Activated CD4-positive, alpha-beta memory T cell treated with anti-CD3 and anti-CD28 coated beads, Interleukin-2, amount 10 ng/mL, durations not matched to agents 7 days and 5 days (primary cell): ENCODE data around the gene MITF. TPM values are rescaled to one million over a fixed set of nuclear protein-coding genes. Genes with fewer than 3 reads are reported as not detected.
"Not testable (repeated sequence)": the region's sequence is repeated elsewhere in the genome, so short reads cannot be mapped to it uniquely, and the experiment has no call there.

ENCODE experiments used
- CTCF ChIA-PET: fragments of 350-600 bp; sonication (Branson Sonifier 250); formaldehyde crosslinking; loops from one replicate; lab custom pipeline; 2021; ENCODE audit warnings: antibody characterized with exemption, inconsistent platforms; lab: Charles Lee
- POLR2A ChIA-PET: fragments of 350-600 bp; sonication (Branson Sonifier 250); formaldehyde crosslinking; loops from one replicate; lab custom pipeline; 2021; ENCODE audit warnings: antibody characterized with exemption; lab: Charles Lee
- DNase-seq: peaks from one replicate; pipeline ENCODE4 v3.0.0-alpha.2; 2020
- H3K27ac Mint-ChIP-seq: one replicate; pipeline ENCODE4 v1.8.0; 2021; ENCODE audit warnings: mild to moderate bottlenecking, mixed read lengths
- H3K27me3 Mint-ChIP-seq: one replicate; pipeline ENCODE4 v1.8.0; 2021; ENCODE audit warnings: mixed read lengths
- H3K36me3 Mint-ChIP-seq: one replicate; pipeline ENCODE4 v1.8.0; 2021; ENCODE audit warnings: low read depth, mixed read lengths
- H3K4me1 Mint-ChIP-seq: one replicate; pipeline ENCODE4 v1.8.0; 2021; ENCODE audit warnings: mixed read lengths
- H3K4me3 Mint-ChIP-seq: one replicate; pipeline ENCODE4 v1.8.0; 2021; ENCODE audit warnings: mild to moderate bottlenecking, mixed read lengths
- H3K9me3 Mint-ChIP-seq: one replicate; pipeline ENCODE4 v1.8.0; 2021; ENCODE audit warnings: mixed read lengths
- total RNA-seq, 2 experiments: library from RNA; stranded (reverse); gene quantifications; one replicate each; pipeline ENCODE4 v1.2.3, GENCODE V29; 2021

Gene MITF
- total RNA-seq, 2 experiments from 2014 or later, result not detected

GRCh38 chr3:69796126-69796525, 56.9 kb downstream of the MITF start:
- H3K4me1 Mint-ChIP-seq, H3K4me3 Mint-ChIP-seq, H3K9me3 Mint-ChIP-seq, H3K27me3 Mint-ChIP-seq, POLR2A ChIA-PET, H3K27ac Mint-ChIP-seq, DNase-seq, CTCF ChIA-PET, H3K36me3 Mint-ChIP-seq: not testable (repeated sequence)

- POLR2A ChIA-PET, result no interaction called here
- no peaks in the 10 kb centered on the region for H3K36me3 Mint-ChIP-seq
- no peaks in the 10 kb centered on the region for H3K27me3 Mint-ChIP-seq
- H3K4me1 Mint-ChIP-seq, result no peaks in the 10 kb centered on the region
- no peaks in the 10 kb centered on the region for H3K9me3 Mint-ChIP-seq
- H3K27ac Mint-ChIP-seq, result no peak overlapping the region
- no peak for DNase-seq
- H3K4me3 Mint-ChIP-seq, result no peak overlapping the region
- CTCF ChIA-PET, result no interaction called here
Observed at GRCh38 chr3:69803681-69804270, 64.5 kb downstream of the MITF start.

GRCh38 chr3:69805491-69805890, 66.2 kb downstream of the MITF start:
- POLR2A ChIA-PET, result no interaction called here
- H3K27ac Mint-ChIP-seq, result no peak overlapping the region
- no peaks in the 10 kb centered on the region for H3K4me1 Mint-ChIP-seq
- no peak overlapping the region for H3K4me3 Mint-ChIP-seq
- H3K9me3 Mint-ChIP-seq, result no peaks in the 10 kb centered on the region
- H3K27me3 Mint-ChIP-seq, result no peaks in the 10 kb centered on the region
- no peak for DNase-seq
- CTCF ChIA-PET, result no interaction called here
- H3K36me3 Mint-ChIP-seq, result no peaks in the 10 kb centered on the region

GRCh38 chr3:69806735-69807438, 67.6 kb downstream of the MITF start:
- CTCF ChIA-PET, result no interaction called here
- POLR2A ChIA-PET, result no interaction called here
- H3K9me3 Mint-ChIP-seq, result no peaks in the 10 kb centered on the region
- DNase-seq, result no peak
- H3K27ac Mint-ChIP-seq, result no peak overlapping the region
- H3K4me3 Mint-ChIP-seq, result no peak overlapping the region
- no peaks in the 10 kb centered on the region for H3K36me3 Mint-ChIP-seq
- no peaks in the 10 kb centered on the region for H3K27me3 Mint-ChIP-seq
- no peaks in the 10 kb centered on the region for H3K4me1 Mint-ChIP-seq

GRCh38 chr3:69807674-69808073, 68.4 kb downstream of the MITF start:
- no peaks in the 10 kb centered on the region for H3K9me3 Mint-ChIP-seq
- H3K4me3 Mint-ChIP-seq, result no peak overlapping the region
- no peak overlapping the region for H3K27ac Mint-ChIP-seq
- H3K4me1 Mint-ChIP-seq, result no peaks in the 10 kb centered on the region
- no peak for DNase-seq
- H3K27me3 Mint-ChIP-seq, result no peaks in the 10 kb centered on the region
- ChIA-PET POLR2A (no interaction called here), CTCF (no interaction called here)
- H3K36me3 Mint-ChIP-seq, result no peaks in the 10 kb centered on the region

GRCh38 chr3:69809076-69809835, 70.0 kb downstream of the MITF start:
- ChIA-PET CTCF (no interaction called here), POLR2A (no interaction called here)

GRCh38 chr3:69811452-69812401, 72.5 kb downstream of the MITF start:
- Mint-ChIP-seq H3K27me3 (no peaks in the 10 kb centered on the region), H3K4me1 (no peaks in the 10 kb centered on the region), H3K9me3 (no peaks in the 10 kb centered on the region), H3K36me3 (no peaks in the 10 kb centered on the region), H3K4me3 (no peak overlapping the region), H3K27ac (no peak overlapping the region)
- ChIA-PET CTCF (no interaction called here), POLR2A (no interaction called here)
- no peak for DNase-seq

More at GRCh38 chr3:69809076-69809835, 70.0 kb downstream of the MITF start:
- H3K4me1 Mint-ChIP-seq, result no peaks in the 10 kb centered on the region
- H3K27me3 Mint-ChIP-seq, result no peaks in the 10 kb centered on the region
- H3K27ac Mint-ChIP-seq, result no peak overlapping the region
- no peak overlapping the region for H3K4me3 Mint-ChIP-seq
- no peak for DNase-seq
- no peaks in the 10 kb centered on the region for H3K36me3 Mint-ChIP-seq
- no peaks in the 10 kb centered on the region for H3K9me3 Mint-ChIP-seq

- ChIA-PET CTCF (no interaction called here), POLR2A (no interaction called here)
- no peaks in the 10 kb centered on the region for H3K27me3 Mint-ChIP-seq
- H3K9me3 Mint-ChIP-seq, result no peaks in the 10 kb centered on the region
- no peak for DNase-seq
- H3K4me3 Mint-ChIP-seq, result no peak overlapping the region
- H3K4me1 Mint-ChIP-seq, result no peaks in the 10 kb centered on the region
- no peak overlapping the region for H3K27ac Mint-ChIP-seq
- no peaks in the 10 kb centered on the region for H3K36me3 Mint-ChIP-seq
Observed at GRCh38 chr3:69815970-69816369, 76.7 kb downstream of the MITF start.

- no peak overlapping the region for H3K4me3 Mint-ChIP-seq
- no peaks in the 10 kb centered on the region for H3K4me1 Mint-ChIP-seq
Observed at GRCh38 chr3:69817988-69818387, 78.7 kb downstream of the MITF start.

GRCh38 chr3:69819282-69819681, 80.0 kb downstream of the MITF start:
- DNase-seq, result no peak
- no peaks in the 10 kb centered on the region for H3K9me3 Mint-ChIP-seq
- H3K4me3 Mint-ChIP-seq, result no peak overlapping the region
- ChIA-PET CTCF (no interaction called here), POLR2A (no interaction called here)
- H3K4me1 Mint-ChIP-seq, result no peaks in the 10 kb centered on the region
- H3K27me3 Mint-ChIP-seq, result no peaks in the 10 kb centered on the region
- no peaks in the 10 kb centered on the region for H3K36me3 Mint-ChIP-seq
- no peak overlapping the region for H3K27ac Mint-ChIP-seq

More at GRCh38 chr3:69817988-69818387, 78.7 kb downstream of the MITF start:
- Mint-ChIP-seq H3K27ac (no peak overlapping the region), H3K27me3 (no peaks in the 10 kb centered on the region), H3K36me3 (no peaks in the 10 kb centered on the region), H3K9me3 (no peaks in the 10 kb centered on the region)
- POLR2A ChIA-PET, result no interaction called here
- CTCF ChIA-PET, result no interaction called here
- DNase-seq, result no peak

GRCh38 chr3:69821133-69821532, 81.9 kb downstream of the MITF start:
- Mint-ChIP-seq H3K36me3 (no peaks in the 10 kb centered on the region), H3K4me1 (no peaks in the 10 kb centered on the region), H3K27me3 (no peaks in the 10 kb centered on the region), H3K9me3 (no peaks in the 10 kb centered on the region), H3K4me3 (no peak overlapping the region), H3K27ac (no peak overlapping the region)
- DNase-seq, result no peak
- CTCF ChIA-PET, result no interaction called here
- POLR2A ChIA-PET, result no interaction called here

- H3K4me1 Mint-ChIP-seq, result no peaks in the 10 kb centered on the region
- no peak for DNase-seq
- H3K9me3 Mint-ChIP-seq, result no peaks in the 10 kb centered on the region
- H3K27ac Mint-ChIP-seq, result no peak overlapping the region
- POLR2A ChIA-PET, result no interaction called here
- no peak overlapping the region for H3K4me3 Mint-ChIP-seq
- no peaks in the 10 kb centered on the region for H3K27me3 Mint-ChIP-seq
- CTCF ChIA-PET, result no interaction called here
- H3K36me3 Mint-ChIP-seq, result no peaks in the 10 kb centered on the region
Observed at GRCh38 chr3:69823743-69824142, 84.5 kb downstream of the MITF start.

GRCh38 chr3:69825446-69825845, 86.2 kb downstream of the MITF start:
- H3K27ac Mint-ChIP-seq, result no peak overlapping the region

More at GRCh38 chr3:69825446-69825845, 86.2 kb downstream of the MITF start:
- no peaks in the 10 kb centered on the region for H3K27me3 Mint-ChIP-seq
- ChIA-PET CTCF (no interaction called here), POLR2A (no interaction called here)
- no peaks in the 10 kb centered on the region for H3K4me1 Mint-ChIP-seq
- H3K36me3 Mint-ChIP-seq, result no peaks in the 10 kb centered on the region
- no peak for DNase-seq
- no peak overlapping the region for H3K4me3 Mint-ChIP-seq
- no peaks in the 10 kb centered on the region for H3K9me3 Mint-ChIP-seq
